ENCODE measurements around the gene TFAP2C.

TFAP2C gene

GRCh38 chr20:56636716-56637115 lies 7.6 kb downstream of the TFAP2C start:
- no peaks in the 10 kb centered on the region for H3K79me2 ChIP-seq (ENCODE audit: insufficient read depth, low read length)
- H3K9me2 ChIP-seq (ENCODE audit: low read depth, low read length), result no peaks in the 10 kb centered on the region
- H3K9ac ChIP-seq (ENCODE audit: low read length), result no peak overlapping the region
- no peak overlapping the region for H3K4me2 ChIP-seq (ENCODE audit: low read length)
- no peaks in the 10 kb centered on the region for H3K9me3 ChIP-seq (ENCODE audit: low read length)
- H3K27me3 ChIP-seq (ENCODE audit: insufficient read depth, low read length), result peaks cover 1% of the 10 kb centered on the region; the same call in 1 of the 2 replicates
- H3K4me3 ChIP-seq (ENCODE audit: low read depth, low read length, poor library complexity, severe bottlenecking), result no peak overlapping the region
- no peaks in the 10 kb centered on the region for H3K36me3 ChIP-seq (ENCODE audit: insufficient read depth, low read length)
- no peaks in the 10 kb centered on the region for H4K20me1 ChIP-seq (ENCODE audit: insufficient read depth, low read length)
- no peaks in the 10 kb centered on the region for H3F3A ChIP-seq (ENCODE audit: insufficient read depth, low read length)
- no peak overlapping the region for H2AFZ ChIP-seq (ENCODE audit: low read length)
- H3K27ac ChIP-seq (ENCODE audit: low read depth, low read length, poor library complexity, severe bottlenecking), result no peak overlapping the region
- H3K4me1 ChIP-seq (ENCODE audit: insufficient read depth, low read length, severe bottlenecking), result no peaks in the 10 kb centered on the region
- TF ChIP-seq CTCF (IDR thresholded peaks at IDR 0.05; ENCODE audit: low read length) (no peak), EZH2 (IDR thresholded peaks at IDR 0.05; ENCODE audit: borderline replicate concordance, low read length) (no peak)

- Histone ChIP-seq H3K27ac (ENCODE audit: low read depth, low read length, poor library complexity, severe bottlenecking) (no peak overlapping the region), H3K9me3 (ENCODE audit: low read length) (no peaks in the 10 kb centered on the region), H3K27me3 (ENCODE audit: insufficient read depth, low read length) (peaks cover 8% of the 10 kb centered on the region; the same call in 1 of the 2 replicates), H3F3A (ENCODE audit: insufficient read depth, low read length) (no peaks in the 10 kb centered on the region), H3K9ac (ENCODE audit: low read length) (no peak overlapping the region), H3K79me2 (ENCODE audit: insufficient read depth, low read length) (no peaks in the 10 kb centered on the region), H3K9me2 (ENCODE audit: low read depth, low read length) (no peaks in the 10 kb centered on the region), H3K4me2 (ENCODE audit: low read length) (no peak overlapping the region), H3K4me1 (ENCODE audit: insufficient read depth, low read length, severe bottlenecking) (no peaks in the 10 kb centered on the region), H3K36me3 (ENCODE audit: insufficient read depth, low read length) (no peaks in the 10 kb centered on the region), H4K20me1 (ENCODE audit: insufficient read depth, low read length) (no peaks in the 10 kb centered on the region), H3K4me3 (ENCODE audit: low read depth, low read length, poor library complexity, severe bottlenecking) (no peak overlapping the region), H2AFZ (ENCODE audit: low read length) (no peak overlapping the region)
- TF ChIP-seq CTCF (IDR thresholded peaks at IDR 0.05; ENCODE audit: low read length) (no peak), EZH2 (IDR thresholded peaks at IDR 0.05; ENCODE audit: borderline replicate concordance, low read length) (no peak)
Observed at GRCh38 chr20:56637576-56637975, 8.5 kb downstream of the TFAP2C start.

GRCh38 chr20:56646599-56646998 lies 17.5 kb downstream of the TFAP2C start:
- Histone ChIP-seq H3K4me2 (ENCODE audit: low read length) (no peak overlapping the region), H3K9me3 (ENCODE audit: low read length) (no peaks in the 10 kb centered on the region), H3F3A (ENCODE audit: insufficient read depth, low read length) (no peaks in the 10 kb centered on the region), H3K27me3 (ENCODE audit: insufficient read depth, low read length) (peaks cover 8% of the 10 kb centered on the region; the same call in 1 of the 2 replicates), H3K4me1 (ENCODE audit: insufficient read depth, low read length, severe bottlenecking) (no peaks in the 10 kb centered on the region), H3K36me3 (ENCODE audit: insufficient read depth, low read length) (no peaks in the 10 kb centered on the region), H4K20me1 (ENCODE audit: insufficient read depth, low read length) (no peaks in the 10 kb centered on the region), H3K9me2 (ENCODE audit: low read depth, low read length) (no peaks in the 10 kb centered on the region), H3K9ac (ENCODE audit: low read length) (no peak overlapping the region), H3K4me3 (ENCODE audit: low read depth, low read length, poor library complexity, severe bottlenecking) (no peak overlapping the region), H2AFZ (ENCODE audit: low read length) (no peak overlapping the region), H3K79me2 (ENCODE audit: insufficient read depth, low read length) (no peaks in the 10 kb centered on the region), H3K27ac (ENCODE audit: low read depth, low read length, poor library complexity, severe bottlenecking) (no peak overlapping the region)
- TF ChIP-seq CTCF (IDR thresholded peaks at IDR 0.05; ENCODE audit: low read length) (no peak), EZH2 (IDR thresholded peaks at IDR 0.05; ENCODE audit: borderline replicate concordance, low read length) (no peak)

Measured in OCI-LY1 (cell line).